H9 (cell line): ENCODE measurements around the gene ADAM29. TPM values are rescaled to one million over a fixed set of nuclear protein-coding genes. Genes with fewer than 3 reads are reported as not detected.

Source experiments
- DNase-seq: peaks from one replicate; pipeline ENCODE4 v3.0.0-alpha.2; 2017
- H2AFZ ChIP-seq: one replicate; pipeline ENCODE4 v1.6.1; 2013; ENCODE audit warnings: mild to moderate bottlenecking, low read length, control low read depth, moderate library complexity
- H2AK5ac ChIP-seq: 2 replicates; pipeline ENCODE4 v1.6.1; 2013; ENCODE audit warnings: low read length, control low read depth, mixed read lengths; ENCODE audit not compliant: insufficient read length
- H2BK120ac ChIP-seq: one replicate; pipeline ENCODE4 v1.6.1; 2013; ENCODE audit warnings: low read depth, mild to moderate bottlenecking, low read length, control low read depth, inconsistent platforms; ENCODE audit not compliant: poor library complexity, severe bottlenecking
- H2BK12ac ChIP-seq: 2 replicates; pipeline ENCODE4 v1.6.1; 2013; ENCODE audit warnings: low read length, control low read depth, mixed read lengths, low read depth; ENCODE audit not compliant: insufficient read length
- H2BK15ac ChIP-seq: 2 replicates; pipeline ENCODE4 v1.6.1; 2013; ENCODE audit warnings: low read depth, low read length, control low read depth
- H2BK20ac ChIP-seq: one replicate; pipeline ENCODE4 v1.6.1; 2013; ENCODE audit warnings: low read depth, mild to moderate bottlenecking, low read length, control low read depth, inconsistent platforms; ENCODE audit not compliant: poor library complexity, severe bottlenecking
- H2BK5ac ChIP-seq: 2 replicates; pipeline ENCODE4 v1.6.1; 2013; ENCODE audit warnings: low read length, control low read depth, mixed read lengths; ENCODE audit not compliant: insufficient read length
- H3K14ac ChIP-seq: 2 replicates; pipeline ENCODE4 v1.6.1; 2013; ENCODE audit warnings: low read length, control low read depth; ENCODE audit not compliant: insufficient read depth
- H3K18ac ChIP-seq: 2 replicates; pipeline ENCODE4 v1.6.1; 2013; ENCODE audit warnings: low read depth, mild to moderate bottlenecking, mixed read lengths, low read length, control low read depth; ENCODE audit not compliant: insufficient read length
- H3K23ac ChIP-seq: 2 replicates; pipeline ENCODE4 v1.6.1; 2013; ENCODE audit warnings: low read length, control low read depth, mixed read lengths, low read depth; ENCODE audit not compliant: insufficient read length
- H3K23me2 ChIP-seq: 2 replicates; pipeline ENCODE4 v1.6.1; 2013; ENCODE audit warnings: low read depth, mild to moderate bottlenecking, mixed read lengths, low read length, control low read depth; ENCODE audit not compliant: insufficient read length, poor library complexity, severe bottlenecking
- H3K27ac ChIP-seq: 2 replicates; pipeline ENCODE4 v1.5.1; 2013; ENCODE audit warnings: low read length, control low read depth, mixed read lengths, low read depth; ENCODE audit not compliant: insufficient read length
- H3K27me3 ChIP-seq: 2 replicates; pipeline ENCODE4 v1.6.1; 2013; ENCODE audit warnings: low read length, control low read depth, inconsistent platforms; ENCODE audit not compliant: insufficient read depth
- H3K4ac ChIP-seq: 2 replicates; pipeline ENCODE4 v1.6.1; 2013; ENCODE audit warnings: low read depth, mild to moderate bottlenecking, control low read depth, inconsistent platforms, low read length, moderate library complexity
- H3K4me1 ChIP-seq: 2 replicates; pipeline ENCODE4 v1.6.1; 2013; ENCODE audit warnings: low read length, control low read depth, inconsistent platforms; ENCODE audit not compliant: insufficient read depth
- H3K4me2 ChIP-seq: 2 replicates; pipeline ENCODE4 v1.6.1; 2013; ENCODE audit warnings: low read length, control low read depth, mixed read lengths; ENCODE audit not compliant: insufficient read length, insufficient read depth
- H3K56ac ChIP-seq: 2 replicates; pipeline ENCODE4 v1.6.1; 2013; ENCODE audit warnings: low read depth, mild to moderate bottlenecking, mixed read lengths, low read length, control low read depth; ENCODE audit not compliant: insufficient read length
- H3K79me1 ChIP-seq: 2 replicates; pipeline ENCODE4 v1.6.1; 2013; ENCODE audit warnings: low read depth, mild to moderate bottlenecking, moderate library complexity, low read length, control low read depth, inconsistent platforms; ENCODE audit not compliant: insufficient read depth, poor library complexity, severe bottlenecking
- H3K79me2 ChIP-seq: 2 replicates; pipeline ENCODE4 v1.6.1; 2013; ENCODE audit warnings: low read length, control low read depth, inconsistent platforms; ENCODE audit not compliant: insufficient read depth
- H3K9ac ChIP-seq: 2 replicates; pipeline ENCODE4 v1.6.1; 2013; ENCODE audit warnings: low read length, control low read depth, mixed read lengths; ENCODE audit not compliant: insufficient read length; ENCODE audit errors: extremely low read depth
- H3K9me3 ChIP-seq: one replicate; pipeline ENCODE4 v1.6.1; 2013; ENCODE audit warnings: low read depth, low read length, inconsistent platforms; ENCODE audit not compliant: control insufficient read depth
- H3T11ph ChIP-seq: one replicate; pipeline ENCODE4 v1.6.1; 2013; ENCODE audit warnings: mild to moderate bottlenecking, low read length, control low read depth, inconsistent platforms
- H4K20me1 ChIP-seq: one replicate; pipeline ENCODE4 v1.6.1; 2013; ENCODE audit not compliant: control insufficient read depth, insufficient read length, insufficient read depth
- H4K5ac ChIP-seq: 2 replicates; pipeline ENCODE4 v1.6.1; 2013; ENCODE audit warnings: low read depth, mild to moderate bottlenecking, mixed read lengths, low read length, control low read depth; ENCODE audit not compliant: insufficient read length
- H4K8ac ChIP-seq: replicated peaks from 2 replicates; pipeline ENCODE4 v1.6.1; 2013; ENCODE audit warnings: low read length, control low read depth, mixed read lengths, low read depth; ENCODE audit not compliant: insufficient read length
- H4K91ac ChIP-seq: 2 replicates; pipeline ENCODE4 v1.6.1; 2013; ENCODE audit warnings: low read depth, mild to moderate bottlenecking, moderate library complexity, mixed read lengths, low read length, control low read depth; ENCODE audit not compliant: insufficient read length
- H3K27ac Mint-ChIP-seq, 3 experiments: 2 replicates in 2 of 3; 3 replicates in 1 of 3; pipeline ENCODE4 v1.8.0; 2020 to 2021; ENCODE audit warnings: mixed read lengths in 3 of 3, mild to moderate bottlenecking in 1 of 3, moderate library complexity in 1 of 3
- H3K27me3 Mint-ChIP-seq: 2 replicates; pipeline ENCODE4 v1.8.0; 2021; ENCODE audit warnings: low read depth, mild to moderate bottlenecking, moderate library complexity, mixed read lengths
- H3K36me3 Mint-ChIP-seq, 3 experiments: 2 replicates in 2 of 3; 3 replicates in 1 of 3; pipeline ENCODE4 v1.8.0; 2020 to 2021; ENCODE audit warnings: low read depth in 3 of 3, mixed read lengths in 3 of 3; ENCODE audit not compliant: insufficient read depth in 1 of 3
- H3K4me1 Mint-ChIP-seq, 2 experiments: 2 replicates each; pipeline ENCODE4 v1.8.0; 2020; ENCODE audit warnings: mixed read lengths in 2 of 2
- H3K4me3 Mint-ChIP-seq, 2 experiments: 2 replicates in 1 of 2; 3 replicates in 1 of 2; pipeline ENCODE4 v1.8.0; 2020 to 2021; ENCODE audit warnings: mild to moderate bottlenecking in 2 of 2, mixed read lengths in 2 of 2, moderate library complexity in 1 of 2
- H3K9me3 Mint-ChIP-seq, 2 experiments: 2 replicates in 1 of 2; 3 replicates in 1 of 2; pipeline ENCODE4 v1.8.0; 2020; ENCODE audit warnings: mild to moderate bottlenecking in 2 of 2, mixed read lengths in 2 of 2, moderate library complexity in 1 of 2
- WGBS: extraction: QIAGEN DNeasy Blood & Tissue Kit; methylation state at CpG from one replicate; pipeline ENCODE4 v1.1.7; 2013; ENCODE audit warnings: missing lambda C conversion rate, low lambda C conversion rate, mixed read lengths; ENCODE audit not compliant: insufficient read length; ENCODE audit errors: extremely low coverage; 5-methylcytosine and 5-hydroxymethylcytosine counted together
- total RNA-seq: library from RNA; stranded (reverse); gene quantifications from 2 replicates; pipeline ENCODE4 v1.2.1, GENCODE V29; 2021
- TF ChIP-seq, protein P1 (sequence below): fragments of 200-600 bp; sonication (generic); conservative IDR thresholded peaks from 3 replicates; pipeline ENCODE4 v1.8.0; 2021; ENCODE audit warnings: antibody characterized with exemption, mild to moderate bottlenecking

ADAM29 gene
- total RNA-seq, 1 experiment from 2014 or later, result not detected

DNA sequence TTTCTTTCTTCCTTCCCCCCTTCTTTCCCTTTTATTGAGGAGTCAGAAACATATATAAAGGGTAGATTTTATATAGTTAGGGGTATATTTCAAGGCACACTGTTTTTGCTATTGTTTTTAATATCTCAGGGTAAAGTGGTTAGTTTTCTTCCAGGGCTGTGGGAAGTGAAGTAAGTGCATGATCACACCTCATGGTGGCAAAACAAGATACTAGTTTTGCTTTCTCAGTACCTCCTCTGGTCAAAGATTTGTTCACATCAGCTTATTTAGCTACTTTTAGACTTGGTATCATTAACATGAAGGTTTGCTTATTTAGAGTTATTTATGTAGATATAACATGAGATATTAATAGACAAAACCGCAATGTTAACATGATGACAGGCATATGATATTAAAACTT lies 21.8 kb downstream of the ADAM29 start:
- Mint-ChIP-seq H3K4me3 (no peak overlapping the region), H3K27ac (no peak overlapping the region), H3K27me3 (no peaks in the 10 kb centered on the region), H3K9me3 (peaks cover 23% of the 10 kb centered on the region in 2 experiments), H3K36me3 (peaks cover 1 to 18% (median 8%) of the 10 kb centered on the region in 3 experiments; a peak in 5 of 7 replicates), H3K4me1 (peaks cover 0 to 7% of the 10 kb centered on the region in 2 experiments; a peak in 1 of 4 replicates)
- Histone ChIP-seq H4K8ac (no peak overlapping the region), H2BK20ac (no peak overlapping the region), H2BK12ac (no peak overlapping the region), H2AK5ac (no peak overlapping the region), H3K27ac (no peak overlapping the region), H3K23me2 (no peaks in the 10 kb centered on the region), H3K4ac (no peak overlapping the region), H2AFZ (no peak overlapping the region), H3K27me3 (no peaks in the 10 kb centered on the region), H3K56ac (no peak overlapping the region), H3K9me3 (no peaks in the 10 kb centered on the region), H3K23ac (no peak overlapping the region), H4K20me1 (no peaks in the 10 kb centered on the region), H3K14ac (no peak overlapping the region), H2BK15ac (no peak overlapping the region), H3K9ac (no peak overlapping the region), H2BK120ac (no peak overlapping the region), H3K18ac (no peak overlapping the region), H4K91ac (no peak overlapping the region), H2BK5ac (no peak overlapping the region), H3T11ph (no peak overlapping the region), H3K79me1 (no peaks in the 10 kb centered on the region), H3K79me2 (no peaks in the 10 kb centered on the region), H3K4me1 (no peaks in the 10 kb centered on the region), H4K5ac (no peak overlapping the region), H3K4me2 (no peak overlapping the region)
- DNase-seq, result no peak
- WGBS, result no CpG with 5 or more reads among the region's 1 CpG
- TF ChIP-seq, protein P1, sequence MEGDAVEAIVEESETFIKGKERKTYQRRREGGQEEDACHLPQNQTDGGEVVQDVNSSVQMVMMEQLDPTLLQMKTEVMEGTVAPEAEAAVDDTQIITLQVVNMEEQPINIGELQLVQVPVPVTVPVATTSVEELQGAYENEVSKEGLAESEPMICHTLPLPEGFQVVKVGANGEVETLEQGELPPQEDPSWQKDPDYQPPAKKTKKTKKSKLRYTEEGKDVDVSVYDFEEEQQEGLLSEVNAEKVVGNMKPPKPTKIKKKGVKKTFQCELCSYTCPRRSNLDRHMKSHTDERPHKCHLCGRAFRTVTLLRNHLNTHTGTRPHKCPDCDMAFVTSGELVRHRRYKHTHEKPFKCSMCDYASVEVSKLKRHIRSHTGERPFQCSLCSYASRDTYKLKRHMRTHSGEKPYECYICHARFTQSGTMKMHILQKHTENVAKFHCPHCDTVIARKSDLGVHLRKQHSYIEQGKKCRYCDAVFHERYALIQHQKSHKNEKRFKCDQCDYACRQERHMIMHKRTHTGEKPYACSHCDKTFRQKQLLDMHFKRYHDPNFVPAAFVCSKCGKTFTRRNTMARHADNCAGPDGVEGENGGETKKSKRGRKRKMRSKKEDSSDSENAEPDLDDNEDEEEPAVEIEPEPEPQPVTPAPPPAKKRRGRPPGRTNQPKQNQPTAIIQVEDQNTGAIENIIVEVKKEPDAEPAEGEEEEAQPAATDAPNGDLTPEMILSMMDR, result no peak
